Upper lobe of left lung (tissue), 6 donors: ENCODE data around the gene SULT1E1. TPM values are rescaled to one million over a fixed set of nuclear protein-coding genes. Genes with fewer than 3 reads are reported as not detected.
"Not testable (repeated sequence)": the region's sequence is repeated elsewhere in the genome, so short reads cannot be mapped to it uniquely, and the experiment has no call there.

Experiments used
- ATAC-seq, 2 donors: fragments of 200-7000 bp; cut with Tn5 transposase; one replicate each; pipeline ENCODE4 v1.9.1; 2022; ENCODE audit warnings: mild to moderate bottlenecking in 2 of 2, moderate library complexity in 2 of 2; ENCODE audit not compliant: low FRiP score in 2 of 2
- DNase-seq, 2 donors: peaks; one replicate each; pipeline ENCODE4 v3.0.0-alpha.2; 2019 to 2020
- H3K27ac ChIP-seq, 4 donors: fragments of 200-600 bp; sonication (generic); one replicate each; pipeline ENCODE4 v1.5.1; 2016 to 2019
- H3K27me3 ChIP-seq, 4 donors: fragments of 200-600 bp; sonication (generic); one replicate each; pipeline ENCODE4 v1.5.1; 2017 to 2019
- H3K36me3 ChIP-seq, 4 donors: fragments of 200-600 bp; sonication (generic); one replicate each; pipeline ENCODE4 v1.5.1; 2016 to 2019
- H3K4me1 ChIP-seq, 4 donors: fragments of 200-600 bp; sonication (generic); one replicate each; pipeline ENCODE4 v1.5.1; 2018 to 2019
- H3K4me3 ChIP-seq, 4 donors: fragments of 200-600 bp; sonication (generic); one replicate each; pipeline ENCODE4 v1.5.1; 2017 to 2019; ENCODE audit warnings: mild to moderate bottlenecking in 2 of 4, moderate library complexity in 1 of 4
- H3K9me3 ChIP-seq, 4 donors: fragments of 200-600 bp; sonication (generic); one replicate each; pipeline ENCODE4 v1.5.1; 2018 to 2019
- EP300 ChIP-seq, 4 donors: sonication (generic); formaldehyde crosslinking; IDR thresholded peaks; one replicate each; pipeline ENCODE4 v1.5.1; 2017; ENCODE audit warnings: antibody characterized with exemption in 4 of 4, control low read depth in 2 of 4
- POLR2A ChIP-seq, 4 donors: fragments of 450-650 bp; IDR thresholded peaks; one replicate each; pipeline ENCODE4 v1.5.1; 2016 to 2017; ENCODE audit warnings: antibody characterized with exemption in 4 of 4, mild to moderate bottlenecking in 2 of 4
- POLR2AphosphoS5 ChIP-seq, 2 donors: sonication (generic); formaldehyde crosslinking; IDR thresholded peaks; one replicate each; pipeline ENCODE4 v1.5.1; 2017; ENCODE audit warnings: antibody characterized with exemption in 2 of 2
- WGBS, 2 donors: methylation state at CpG; one replicate each; pipeline ENCODE4 v1.1.5; 2017 to 2018; 5-methylcytosine and 5-hydroxymethylcytosine counted together
- total RNA-seq, 6 donors: library from RNA; depleted of rRNA in 4 of 6; stranded (reverse); fragments of >200 nt in 4 of 6; gene quantifications; one replicate each; pipeline versions ENCODE4 v1.1.0 to v1.2.1, GENCODE V29; 2016 to 2021
- TF ChIP-seq, protein P1 (sequence below), 6 experiments: fragments of 450-650 bp in 4 of 6; fragments of 200-600 bp in 2 of 6; sonication (generic) in 2 of 6; IDR thresholded peaks; one replicate each; pipeline ENCODE4 v1.5.1; 2016 to 2019; ENCODE audit warnings: antibody characterized with exemption in 6 of 6
- donor health status: DM: no; HTN: no; CAD: no; lungs with moderate emphysema.
- donor health status: DM: no; HTN: yes; CAD: no; lungs with severe emphysema.

SULT1E1 gene
- total RNA-seq, 6 donors from 2014 or later, result 1.2 to 4.3 (median 2.2) TPM; not detected in 1

DNA sequence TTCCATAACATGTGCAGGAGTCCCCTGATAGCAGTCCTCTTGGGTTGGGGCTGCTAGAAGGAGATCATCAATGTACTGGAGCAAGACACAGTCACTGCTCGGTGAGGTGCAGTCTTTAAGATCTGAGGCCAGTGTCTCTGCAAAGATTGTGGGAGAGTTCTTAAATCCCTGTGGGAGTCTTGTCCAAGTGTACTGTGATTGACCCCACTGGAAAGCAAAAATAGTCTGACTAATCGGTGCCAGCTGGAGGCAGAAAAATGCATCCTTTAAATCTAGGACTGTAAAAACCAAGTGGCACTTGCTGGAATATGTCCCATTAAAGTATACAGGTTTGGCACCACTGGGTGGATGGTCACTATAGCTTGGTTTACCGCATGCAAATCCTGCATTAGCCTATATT is 31.1 kb downstream of the SULT1E1 start:
- no peaks in the 10 kb centered on the region for H3K27me3 ChIP-seq
- no peak for DNase-seq
- H3K4me3 ChIP-seq, result no peak overlapping the region
- TF ChIP-seq POLR2AphosphoS5 (IDR thresholded peaks at IDR 0.05), result no peak
- TF ChIP-seq, protein P1, sequence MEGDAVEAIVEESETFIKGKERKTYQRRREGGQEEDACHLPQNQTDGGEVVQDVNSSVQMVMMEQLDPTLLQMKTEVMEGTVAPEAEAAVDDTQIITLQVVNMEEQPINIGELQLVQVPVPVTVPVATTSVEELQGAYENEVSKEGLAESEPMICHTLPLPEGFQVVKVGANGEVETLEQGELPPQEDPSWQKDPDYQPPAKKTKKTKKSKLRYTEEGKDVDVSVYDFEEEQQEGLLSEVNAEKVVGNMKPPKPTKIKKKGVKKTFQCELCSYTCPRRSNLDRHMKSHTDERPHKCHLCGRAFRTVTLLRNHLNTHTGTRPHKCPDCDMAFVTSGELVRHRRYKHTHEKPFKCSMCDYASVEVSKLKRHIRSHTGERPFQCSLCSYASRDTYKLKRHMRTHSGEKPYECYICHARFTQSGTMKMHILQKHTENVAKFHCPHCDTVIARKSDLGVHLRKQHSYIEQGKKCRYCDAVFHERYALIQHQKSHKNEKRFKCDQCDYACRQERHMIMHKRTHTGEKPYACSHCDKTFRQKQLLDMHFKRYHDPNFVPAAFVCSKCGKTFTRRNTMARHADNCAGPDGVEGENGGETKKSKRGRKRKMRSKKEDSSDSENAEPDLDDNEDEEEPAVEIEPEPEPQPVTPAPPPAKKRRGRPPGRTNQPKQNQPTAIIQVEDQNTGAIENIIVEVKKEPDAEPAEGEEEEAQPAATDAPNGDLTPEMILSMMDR (IDR thresholded peaks at IDR 0.05), result no peak
- TF ChIP-seq EP300 (IDR thresholded peaks at IDR 0.05), result no peak
- TF ChIP-seq POLR2A (IDR thresholded peaks at IDR 0.05), result no peak
- peaks cover 0 to 9% (median 3%) of the 10 kb centered on the region in 4 donors for H3K4me1 ChIP-seq
- no peak overlapping the region for H3K27ac ChIP-seq
- no peaks in the 10 kb centered on the region for H3K36me3 ChIP-seq
- no peak for ATAC-seq
- 91 to 93% methylated on average over 3 of the region's 3 CpGs for WGBS, 2 donors
- H3K9me3 ChIP-seq, result no peaks in the 10 kb centered on the region

DNA sequence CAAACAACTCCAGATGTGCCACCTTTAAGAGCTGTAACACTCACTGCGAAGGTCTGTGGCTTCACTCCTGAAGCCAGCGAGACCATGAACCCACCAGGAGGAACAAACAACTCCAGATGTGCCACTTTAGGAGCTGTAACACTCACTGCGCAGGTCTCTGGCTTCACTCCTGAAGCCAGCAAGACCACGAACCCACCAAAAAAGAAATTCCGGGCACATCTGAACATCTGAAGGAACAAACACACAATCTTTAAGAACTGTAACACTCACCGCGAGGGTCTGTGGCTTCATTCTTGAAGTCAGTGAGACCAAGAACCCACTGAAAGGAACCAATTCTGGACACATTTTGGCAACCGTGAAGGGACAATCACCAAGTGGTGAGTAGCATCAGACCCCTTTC is 34.9 kb downstream of the SULT1E1 start:
- not testable (repeated sequence) for ATAC-seq, H3K27me3 ChIP-seq, H3K4me1 ChIP-seq, H3K9me3 ChIP-seq, H3K36me3 ChIP-seq, H3K27ac ChIP-seq, DNase-seq, H3K4me3 ChIP-seq
- 65 to 74% methylated on average over 8 of the region's 8 CpGs for WGBS, 2 donors

DNA sequence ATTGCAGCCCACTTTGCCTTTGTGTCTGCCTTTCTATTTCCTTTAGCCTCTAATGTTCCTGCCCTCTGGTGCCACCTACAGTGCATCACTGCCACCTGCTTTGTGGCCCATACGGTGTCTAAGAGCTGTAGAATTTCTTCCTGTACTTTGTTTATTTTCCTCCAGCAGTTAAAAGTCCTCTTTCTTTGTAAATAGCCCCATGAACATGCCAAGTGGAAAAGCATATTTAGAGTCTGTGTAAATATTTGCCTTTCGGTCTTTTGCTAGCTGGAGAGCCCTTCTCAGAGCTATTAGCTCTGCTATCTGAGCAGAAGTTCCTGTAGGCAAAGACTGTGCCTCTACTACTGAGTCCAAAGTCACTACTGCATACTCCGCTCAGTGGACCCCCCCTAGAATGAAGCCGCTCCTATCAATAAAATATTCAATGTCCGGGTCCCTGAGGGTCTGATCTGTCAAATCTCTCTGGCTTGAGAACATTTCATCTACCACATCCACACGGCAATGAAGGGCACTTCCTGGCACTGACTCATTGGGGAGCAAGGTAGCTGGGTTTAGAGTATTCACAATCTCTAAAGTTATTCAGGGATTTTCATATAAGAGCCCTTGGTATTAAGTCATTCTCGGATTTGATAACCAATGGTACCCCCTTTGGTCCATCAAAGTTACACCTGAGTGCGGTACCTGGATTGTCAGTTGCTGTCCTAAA is 36.3 kb downstream of the SULT1E1 start:
- peak; percentile 77 to 93 for ATAC-seq
- Histone ChIP-seq H3K9me3 (no peaks in the 10 kb centered on the region), H3K4me3 (no peak overlapping the region), H3K27ac (no peak overlapping the region), H3K36me3 (no peaks in the 10 kb centered on the region), H3K4me1 (peaks cover 0 to 7% (median 0%) of the 10 kb centered on the region in 4 donors), H3K27me3 (no peaks in the 10 kb centered on the region)
- TF ChIP-seq POLR2A (IDR thresholded peaks at IDR 0.05), result no peak
- TF ChIP-seq, protein P1 (IDR thresholded peaks at IDR 0.05), result peak in 4 of 6 experiments; percentile 43 to 56 (median 50)
- 38 to 50% methylated on average over 8 of the region's 8 CpGs for WGBS, 2 donors
- DNase-seq, result peak in 1 of 2 donors; percentile 76

DNA sequence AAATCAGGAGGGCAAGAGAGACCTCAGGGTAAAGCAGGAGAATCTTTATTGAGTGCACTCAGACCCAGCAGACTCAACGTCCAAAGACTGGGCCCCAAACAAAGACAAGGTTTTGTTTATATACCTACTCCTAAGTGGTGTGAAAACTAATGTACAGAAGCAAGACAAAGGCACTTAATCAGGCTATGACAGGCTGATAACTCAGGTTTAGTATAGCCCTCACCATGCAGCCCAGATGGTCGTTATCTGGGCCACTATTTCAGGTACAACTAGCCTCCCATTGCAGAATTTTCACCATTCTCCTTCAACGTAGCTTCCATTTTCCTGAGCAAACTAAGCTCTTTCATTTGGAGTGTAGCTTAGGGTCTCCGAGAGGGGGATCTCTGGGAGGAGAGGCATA is 36.9 kb downstream of the SULT1E1 start:
- no peak for TF ChIP-seq EP300 (IDR thresholded peaks at IDR 0.05)
- H3K4me3 ChIP-seq, result no peak overlapping the region
- 53 to 55% methylated on average over 4 of the region's 4 CpGs for WGBS, 2 donors
- ATAC-seq (no peak), DNase-seq (no peak)
- H3K4me1 ChIP-seq, result peaks cover 0 to 7% (median 0%) of the 10 kb centered on the region in 4 donors
- no peaks in the 10 kb centered on the region for H3K36me3 ChIP-seq
- H3K9me3 ChIP-seq, result no peaks in the 10 kb centered on the region
- no peak overlapping the region for H3K27ac ChIP-seq
- no peaks in the 10 kb centered on the region for H3K27me3 ChIP-seq

DNA sequence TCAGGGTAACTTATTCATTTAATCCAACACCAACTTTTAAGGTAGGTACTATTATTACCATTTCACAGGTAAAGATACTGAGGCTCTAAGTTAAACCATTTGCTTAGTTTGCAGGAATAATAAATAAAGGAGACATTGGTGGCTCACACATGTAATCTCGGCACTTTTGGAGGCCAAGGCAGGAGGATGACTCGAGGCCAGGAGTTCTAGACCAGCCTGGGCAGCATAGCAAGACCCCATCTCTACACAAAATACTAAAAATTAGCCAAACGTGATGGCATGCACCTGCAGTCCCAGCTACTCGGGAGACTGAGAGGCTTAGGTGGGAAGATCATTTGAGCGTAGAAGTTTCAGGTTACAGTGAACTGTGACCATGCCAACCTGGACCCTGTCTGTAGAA is 37.7 kb downstream of the SULT1E1 start:
- Histone ChIP-seq H3K36me3 (no peaks in the 10 kb centered on the region), H3K4me1 (peaks cover 0 to 7% (median 0%) of the 10 kb centered on the region in 4 donors), H3K9me3 (no peaks in the 10 kb centered on the region), H3K27ac (no peak overlapping the region), H3K4me3 (no peak overlapping the region), H3K27me3 (no peaks in the 10 kb centered on the region)
- WGBS, 2 donors, result 91 to 94% methylated on average over 5 of the region's 5 CpGs
- ATAC-seq (no peak), DNase-seq (no peak)
- TF ChIP-seq, protein P1 (IDR thresholded peaks at IDR 0.05), result no peak
- TF ChIP-seq EP300 (IDR thresholded peaks at IDR 0.05) (no peak), POLR2A (IDR thresholded peaks at IDR 0.05) (no peak), POLR2AphosphoS5 (IDR thresholded peaks at IDR 0.05) (no peak)

DNA sequence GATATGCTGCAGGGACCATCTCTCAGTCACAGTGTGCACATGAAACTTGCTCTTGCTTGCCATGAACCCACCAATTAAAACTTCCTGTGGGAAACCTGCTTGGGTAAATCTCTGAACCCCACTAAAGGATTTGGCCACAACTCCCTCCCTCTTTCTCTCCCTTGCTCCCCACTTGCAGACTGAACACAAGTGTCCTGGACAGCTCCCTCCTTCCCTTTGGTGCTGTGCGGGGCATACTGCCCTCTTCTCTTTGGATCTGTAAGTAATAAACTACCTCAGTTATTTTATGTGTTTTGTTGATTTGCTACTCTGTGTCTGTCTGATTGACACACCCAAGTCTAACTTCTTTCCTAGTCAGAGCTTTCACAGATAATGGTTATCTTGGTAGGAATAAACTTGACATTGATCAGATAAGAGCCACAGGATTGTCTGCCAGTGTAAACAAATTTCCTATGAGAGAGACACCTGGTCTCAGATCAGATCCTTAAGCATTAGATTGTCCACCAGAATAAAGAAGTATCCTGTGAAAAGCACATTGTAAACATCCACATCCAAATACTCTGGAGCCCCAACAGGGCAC is 41.8 kb downstream of the SULT1E1 start:
- no peak for DNase-seq
- ATAC-seq, result no peak
- Histone ChIP-seq H3K9me3 (no peaks in the 10 kb centered on the region), H3K36me3 (no peaks in the 10 kb centered on the region), H3K27ac (no peak overlapping the region), H3K4me1 (peaks cover 0 to under 1% (median 0%) of the 10 kb centered on the region in 4 donors), H3K27me3 (no peaks in the 10 kb centered on the region), H3K4me3 (no peak overlapping the region)
- WGBS, 2 donors, result 86 to 92% methylated on average over 1 of the region's 1 CpG
- TF ChIP-seq POLR2A (IDR thresholded peaks at IDR 0.05) (no peak), EP300 (IDR thresholded peaks at IDR 0.05) (no peak), POLR2AphosphoS5 (IDR thresholded peaks at IDR 0.05) (no peak)
- TF ChIP-seq, protein P1 (IDR thresholded peaks at IDR 0.05), result no peak
